Bronchial epithelial cell (primary cell): ENCODE results near the gene ZNF236. TPM values are rescaled to one million over a fixed set of nuclear protein-coding genes. Genes with fewer than 3 reads are reported as not detected.

Experiments used
- DNase-seq: peaks from one replicate; pipeline ENCODE4 v3.0.0-alpha.2; 2010; ENCODE audit warnings: low read depth
- FAIRE-seq: peaks from 2 replicates; lab custom pipeline; 2011; peaks lifted over from hg19 to GRCh38; lab: Jason Lieb, UNC
- H3K27me3 ChIP-seq: 2 replicates; pipeline ENCODE4 v1.5.1; 2011; ENCODE audit warnings: low read length; ENCODE audit not compliant: control insufficient read depth, insufficient read depth
- H3K36me3 ChIP-seq: 2 replicates; pipeline ENCODE4 v1.5.1; 2011; ENCODE audit warnings: low read length; ENCODE audit not compliant: control insufficient read depth, insufficient read depth
- H3K4me3 ChIP-seq: 2 replicates; pipeline ENCODE4 v1.5.1; 2011; ENCODE audit warnings: mild to moderate bottlenecking, low read depth, low read length, control low read depth
- CTCF ChIP-seq: IDR thresholded peaks from 2 replicates; pipeline ENCODE4 v1.5.1; 2011; ENCODE audit warnings: mild to moderate bottlenecking, moderate library complexity, low read length, control low read depth, inconsistent platforms; ENCODE audit not compliant: insufficient read depth, severe bottlenecking
- total RNA-seq: library from RNA; depleted of rRNA; stranded (reverse); fragments of >200 nt; gene quantifications from 2 replicates; pipeline ENCODE4 v1.2.1, GENCODE V29; 2014

ZNF236 gene
- total RNA-seq, 1 donor from 2014 or later = 5.3 TPM

- DNase-seq = no peak
- TF ChIP-seq CTCF = no peak
- Histone ChIP-seq H3K4me3 (no peak overlapping the region), H3K36me3 (no peaks in the 10 kb centered on the region), H3K27me3 (no peaks in the 10 kb centered on the region)
- FAIRE-seq = no peak
Measured at GRCh38 chr18:77005651-77006195, 183.4 kb downstream of the ZNF236 start.

GRCh38 chr18:77006305-77007175 lies 184.2 kb downstream of the ZNF236 start:
- Histone ChIP-seq H3K4me3 (no peak overlapping the region), H3K27me3 (no peaks in the 10 kb centered on the region), H3K36me3 (no peaks in the 10 kb centered on the region)
- no peak for DNase-seq
- TF ChIP-seq CTCF = no peak
- FAIRE-seq = no peak

GRCh38 chr18:77007251-77007650 lies 184.9 kb downstream of the ZNF236 start:
- Histone ChIP-seq H3K4me3 (no peak overlapping the region), H3K27me3 (no peaks in the 10 kb centered on the region), H3K36me3 (no peaks in the 10 kb centered on the region)
- FAIRE-seq (no peak), DNase-seq (no peak)
- TF ChIP-seq CTCF = no peak

GRCh38 chr18:77008006-77008405 lies 185.6 kb downstream of the ZNF236 start:
- no peak for TF ChIP-seq CTCF
- Histone ChIP-seq H3K36me3 (no peaks in the 10 kb centered on the region), H3K4me3 (no peak overlapping the region), H3K27me3 (no peaks in the 10 kb centered on the region)
- DNase-seq = no peak
- FAIRE-seq = no peak

GRCh38 chr18:77008576-77009315 lies 186.4 kb downstream of the ZNF236 start:
- H3K4me3 ChIP-seq = no peak overlapping the region
- no peak for DNase-seq
- no peaks in the 10 kb centered on the region for H3K27me3 ChIP-seq
- no peak for TF ChIP-seq CTCF
- no peak for FAIRE-seq
- H3K36me3 ChIP-seq = no peaks in the 10 kb centered on the region
